ENCODE data around the gene RNF220. TPM values are rescaled to one million over a fixed set of nuclear protein-coding genes. Genes with fewer than 3 reads are reported as not detected.

RNF220 gene
- total and polyA plus RNA-seq, 2 of the 13 experiments (the other 11 are each of a cell fraction or from before 2014, with no cell fraction given): 48.2 to 72.1 TPM

GRCh38 chr1:44696789-44697345 is 291.8 kb downstream of the RNF220 start:
- Histone ChIP-seq H3K4me2 (ENCODE audit: low read depth, low read length) (no peak overlapping the region), H3K27ac (ENCODE audit: extremely low read length, insufficient read depth, low read length) (no peak overlapping the region), H3K36me3 (replicated peaks in 1 of 2; ENCODE audit: control insufficient read depth in 1 of 2, insufficient read depth in 2 of 2, low read length in 2 of 2) (no peaks in the 10 kb centered on the region), H3K79me2 (ENCODE audit: insufficient read depth, low read length) (no peaks in the 10 kb centered on the region), H3K9ac (ENCODE audit: insufficient read depth, low read depth, low read length) (no peak overlapping the region), H2AFZ (ENCODE audit: low read length) (no peak overlapping the region), H3K4me3 (replicated peaks in 1 of 3; ENCODE audit: insufficient read depth in 1 of 3, low read depth in 2 of 3, low read length in 3 of 3) (no peak overlapping the region), H4K20me1 (ENCODE audit: insufficient read depth, low read length) (no peaks in the 10 kb centered on the region), H3K27me3 (ENCODE audit: control insufficient read depth in 1 of 2, insufficient read depth in 2 of 2, low read length in 2 of 2) (no peaks in the 10 kb centered on the region), H3K9me3 (ENCODE audit: low read length) (no peaks in the 10 kb centered on the region), H3K4me1 (ENCODE audit: insufficient read depth, low read length) (peaks cover 47% of the 10 kb centered on the region)
- intact Hi-C loops (cut with micrococcal nuclease; ENCODE audit: unreplicated experiment): no loop called here
- CTCF ChIA-PET (ENCODE audit: low intra/inter-chr PET ratio, low total read pairs): no interaction called here
- WGBS (ENCODE audit: low lambda C conversion rate): 44% methylated on average over 6 of the region's 7 CpGs
- in situ Hi-C loops (cut with HindIII; ENCODE audit: extremely low pct_ligation_motif_present, low pct_unique_long_range_greater_than_20kb): no loop called here
- no peak for FAIRE-seq
- TF ChIP-seq ZNF567 (CRISPR knock-in tag; IDR thresholded peaks at IDR 0.05; ENCODE audit: borderline replicate concordance) (no peak), ZNF749 (CRISPR knock-in tag; IDR thresholded peaks at IDR 0.05; ENCODE audit: borderline replicate concordance) (no peak), ZSCAN12 (CRISPR knock-in tag; IDR thresholded peaks at IDR 0.05) (no peak), TSC22D2 (CRISPR knock-in tag; IDR thresholded peaks at IDR 0.05; ENCODE audit: borderline replicate concordance) (no peak), PHF20 (CRISPR knock-in tag; IDR thresholded peaks at IDR 0.05) (no peak), NR1H2 (CRISPR knock-in tag; IDR thresholded peaks at IDR 0.05; ENCODE audit: borderline replicate concordance, low read depth) (no peak)
- DNase-seq (ENCODE audit: low spot score): no peak
- ATAC-seq: no peak
- POLR2A ChIA-PET: interaction anchor here (0.8 to 3.0 kb wide), 3 partner anchors 23 to 103 kb away, joined by 3 to 14 read pairs (median 5); partner anchors contain the start of genes ARMH1, PLK3 and TMEM53
- BruUV-seq (replicated peaks): no TSS peak

- Histone ChIP-seq H3K79me2 (ENCODE audit: insufficient read depth, low read length) (no peaks in the 10 kb centered on the region), H2AFZ (ENCODE audit: low read length) (no peak overlapping the region), H3K4me1 (ENCODE audit: insufficient read depth, low read length) (peaks cover 60% of the 10 kb centered on the region), H3K4me2 (ENCODE audit: low read depth, low read length) (no peak overlapping the region), H3K36me3 (replicated peaks in 1 of 2; ENCODE audit: control insufficient read depth in 1 of 2, insufficient read depth in 2 of 2, low read length in 2 of 2) (no peaks in the 10 kb centered on the region), H3K9me3 (ENCODE audit: low read length) (no peaks in the 10 kb centered on the region), H4K20me1 (ENCODE audit: insufficient read depth, low read length) (no peaks in the 10 kb centered on the region), H3K27ac (ENCODE audit: extremely low read length, insufficient read depth, low read length) (no peak overlapping the region), H3K4me3 (replicated peaks in 1 of 3; ENCODE audit: insufficient read depth in 1 of 3, low read depth in 2 of 3, low read length in 3 of 3) (no peak overlapping the region), H3K9ac (ENCODE audit: insufficient read depth, low read depth, low read length) (no peak overlapping the region), H3K27me3 (ENCODE audit: control insufficient read depth in 1 of 2, insufficient read depth in 2 of 2, low read length in 2 of 2) (no peaks in the 10 kb centered on the region)
- WGBS (ENCODE audit: low lambda C conversion rate): 93% methylated on average over 3 of the region's 3 CpGs
- BruUV-seq (replicated peaks): no TSS peak
- ChIA-PET POLR2A (interaction anchor here (3.0 kb wide), 1 partner anchor 24 kb away, joined by 14 read pairs; no protein-coding TSS in a partner anchor), CTCF (ENCODE audit: low intra/inter-chr PET ratio, low total read pairs) (no interaction called here)
- in situ Hi-C loops (cut with HindIII; ENCODE audit: extremely low pct_ligation_motif_present, low pct_unique_long_range_greater_than_20kb): no loop called here
- no peak for DNase-seq (ENCODE audit: low spot score)
- no peak for FAIRE-seq
- intact Hi-C loops (cut with micrococcal nuclease; ENCODE audit: unreplicated experiment): no loop called here
- no peak for ATAC-seq
- no peak for TF ChIP-seq ZNF20 (CRISPR knock-in tag; IDR thresholded peaks at IDR 0.05)
- no peak for TF ChIP-seq ZNF883 (CRISPR knock-in tag; IDR thresholded peaks at IDR 0.05; ENCODE audit: not compliant biosample characterization)
- TF ChIP-seq NFKB2 (CRISPR knock-in tag; IDR thresholded peaks at IDR 0.05; ENCODE audit: borderline replicate concordance): no peak
- TF ChIP-seq, protein P1, sequence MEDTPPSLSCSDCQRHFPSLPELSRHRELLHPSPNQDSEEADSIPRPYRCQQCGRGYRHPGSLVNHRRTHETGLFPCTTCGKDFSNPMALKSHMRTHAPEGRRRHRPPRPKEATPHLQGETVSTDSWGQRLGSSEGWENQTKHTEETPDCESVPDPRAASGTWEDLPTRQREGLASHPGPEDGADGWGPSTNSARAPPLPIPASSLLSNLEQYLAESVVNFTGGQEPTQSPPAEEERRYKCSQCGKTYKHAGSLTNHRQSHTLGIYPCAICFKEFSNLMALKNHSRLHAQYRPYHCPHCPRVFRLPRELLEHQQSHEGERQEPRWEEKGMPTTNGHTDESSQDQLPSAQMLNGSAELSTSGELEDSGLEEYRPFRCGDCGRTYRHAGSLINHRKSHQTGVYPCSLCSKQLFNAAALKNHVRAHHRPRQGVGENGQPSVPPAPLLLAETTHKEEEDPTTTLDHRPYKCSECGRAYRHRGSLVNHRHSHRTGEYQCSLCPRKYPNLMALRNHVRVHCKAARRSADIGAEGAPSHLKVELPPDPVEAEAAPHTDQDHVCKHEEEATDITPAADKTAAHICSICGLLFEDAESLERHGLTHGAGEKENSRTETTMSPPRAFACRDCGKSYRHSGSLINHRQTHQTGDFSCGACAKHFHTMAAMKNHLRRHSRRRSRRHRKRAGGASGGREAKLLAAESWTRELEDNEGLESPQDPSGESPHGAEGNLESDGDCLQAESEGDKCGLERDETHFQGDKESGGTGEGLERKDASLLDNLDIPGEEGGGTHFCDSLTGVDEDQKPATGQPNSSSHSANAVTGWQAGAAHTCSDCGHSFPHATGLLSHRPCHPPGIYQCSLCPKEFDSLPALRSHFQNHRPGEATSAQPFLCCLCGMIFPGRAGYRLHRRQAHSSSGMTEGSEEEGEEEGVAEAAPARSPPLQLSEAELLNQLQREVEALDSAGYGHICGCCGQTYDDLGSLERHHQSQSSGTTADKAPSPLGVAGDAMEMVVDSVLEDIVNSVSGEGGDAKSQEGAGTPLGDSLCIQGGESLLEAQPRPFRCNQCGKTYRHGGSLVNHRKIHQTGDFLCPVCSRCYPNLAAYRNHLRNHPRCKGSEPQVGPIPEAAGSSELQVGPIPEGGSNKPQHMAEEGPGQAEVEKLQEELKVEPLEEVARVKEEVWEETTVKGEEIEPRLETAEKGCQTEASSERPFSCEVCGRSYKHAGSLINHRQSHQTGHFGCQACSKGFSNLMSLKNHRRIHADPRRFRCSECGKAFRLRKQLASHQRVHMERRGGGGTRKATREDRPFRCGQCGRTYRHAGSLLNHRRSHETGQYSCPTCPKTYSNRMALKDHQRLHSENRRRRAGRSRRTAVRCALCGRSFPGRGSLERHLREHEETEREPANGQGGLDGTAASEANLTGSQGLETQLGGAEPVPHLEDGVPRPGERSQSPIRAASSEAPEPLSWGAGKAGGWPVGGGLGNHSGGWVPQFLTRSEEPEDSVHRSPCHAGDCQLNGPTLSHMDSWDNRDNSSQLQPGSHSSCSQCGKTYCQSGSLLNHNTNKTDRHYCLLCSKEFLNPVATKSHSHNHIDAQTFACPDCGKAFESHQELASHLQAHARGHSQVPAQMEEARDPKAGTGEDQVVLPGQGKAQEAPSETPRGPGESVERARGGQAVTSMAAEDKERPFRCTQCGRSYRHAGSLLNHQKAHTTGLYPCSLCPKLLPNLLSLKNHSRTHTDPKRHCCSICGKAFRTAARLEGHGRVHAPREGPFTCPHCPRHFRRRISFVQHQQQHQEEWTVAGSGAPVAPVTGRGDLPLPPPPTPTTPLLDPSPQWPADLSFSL (CRISPR knock-in tag; IDR thresholded peaks at IDR 0.05): no peak
These were observed 293.1 kb downstream of the RNF220 start for GRCh38 chr1:44698138-44698537.
